ENCODE results near the gene LGMN. TPM values are rescaled to one million over a fixed set of nuclear protein-coding genes. Genes with fewer than 3 reads are reported as not detected.

The LGMN gene
- total and polyA plus RNA-seq, 2 donors, result 109 to 230 TPM

DNA sequence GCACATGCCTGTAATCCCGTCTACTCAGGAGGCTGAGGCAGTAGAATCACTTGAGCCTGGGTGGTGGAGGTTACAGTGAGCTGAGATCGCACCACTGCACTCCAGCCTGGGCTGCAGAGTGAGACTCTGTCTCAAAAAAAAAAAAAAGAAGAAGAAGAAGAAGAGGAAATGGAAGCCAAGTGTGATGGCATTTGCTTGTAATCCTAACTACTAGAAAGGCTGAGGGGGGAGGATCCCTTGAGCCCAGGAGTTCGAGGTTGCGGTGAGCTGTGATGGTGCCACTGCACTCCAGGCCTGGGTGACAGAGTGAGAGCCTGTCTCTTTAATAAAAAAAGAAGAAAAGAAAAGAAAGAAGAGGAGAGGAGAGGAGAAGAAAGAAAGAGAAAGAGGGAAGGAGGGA is 52.1 kb downstream of the LGMN start:
- Histone ChIP-seq H3K27ac (ENCODE audit: low read depth in 1 of 2, low read length in 1 of 2) (no peak overlapping the region), H3K9me3 (ENCODE audit: control insufficient read depth in 2 of 2, insufficient read depth in 1 of 2, low read length in 1 of 2) (no peaks in the 10 kb centered on the region), H3K27me3 (ENCODE audit: control insufficient read depth in 2 of 2, insufficient read depth in 1 of 2, low read length in 1 of 2) (no peaks in the 10 kb centered on the region), H3K36me3 (ENCODE audit: control insufficient read depth in 2 of 2, insufficient read depth in 2 of 2, low read length in 1 of 2) (peaks cover 0 to 2% of the 10 kb centered on the region in 2 donors), H3K4me3 (ENCODE audit: low read length in 2 of 2) (no peak overlapping the region), H3K4me1 (ENCODE audit: control insufficient read depth in 2 of 2, insufficient read depth in 2 of 2, low read length in 2 of 2) (peaks cover 10 to 16% of the 10 kb centered on the region in 2 donors)
- 74% methylated on average over 4 of the region's 4 CpGs for WGBS
- no peak for DNase-seq (ENCODE audit: low read depth in 6 of 9, low spot score in 9 of 9)

DNA sequence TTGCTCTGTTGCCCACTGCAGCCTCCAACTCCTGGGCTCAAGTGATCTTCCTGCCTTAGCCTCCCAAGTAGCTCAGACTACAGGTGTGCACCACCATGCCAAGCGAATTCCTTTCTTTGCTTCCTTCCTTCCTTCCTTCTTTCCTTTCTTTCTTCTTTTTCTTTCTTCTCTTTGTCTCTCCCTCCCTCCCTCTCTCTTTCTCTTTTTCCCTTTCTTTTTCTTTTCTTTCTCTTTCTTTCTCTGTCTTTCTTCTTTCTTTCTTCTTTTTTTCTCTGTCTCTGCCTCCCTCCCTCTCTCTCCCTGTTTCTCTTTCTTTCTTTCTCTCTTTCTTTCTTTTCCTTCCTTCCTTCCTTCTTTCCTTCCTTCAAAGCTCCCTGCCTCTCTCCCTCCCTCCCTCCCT is 52.9 kb downstream of the LGMN start:
- Histone ChIP-seq H3K9me3 (ENCODE audit: control insufficient read depth in 2 of 2, insufficient read depth in 1 of 2, low read length in 1 of 2) (no peaks in the 10 kb centered on the region), H3K4me1 (ENCODE audit: control insufficient read depth in 2 of 2, insufficient read depth in 2 of 2, low read length in 2 of 2) (peaks cover 10 to 16% of the 10 kb centered on the region in 2 donors), H3K27me3 (ENCODE audit: control insufficient read depth in 2 of 2, insufficient read depth in 1 of 2, low read length in 1 of 2) (no peaks in the 10 kb centered on the region), H3K36me3 (ENCODE audit: control insufficient read depth in 2 of 2, insufficient read depth in 2 of 2, low read length in 1 of 2) (peaks cover 0 to 2% of the 10 kb centered on the region in 2 donors), H3K27ac (ENCODE audit: low read depth in 1 of 2, low read length in 1 of 2) (no peak overlapping the region), H3K4me3 (ENCODE audit: low read length in 2 of 2) (no peak overlapping the region)
- no peak for DNase-seq (ENCODE audit: low read depth in 6 of 9, low spot score in 9 of 9)
- WGBS, result 94% methylated on average over 1 of the region's 1 CpG

- no peak overlapping the region for H3K27ac ChIP-seq (ENCODE audit: low read depth in 1 of 2, low read length in 1 of 2)
- H3K4me1 ChIP-seq (ENCODE audit: control insufficient read depth in 2 of 2, insufficient read depth in 2 of 2, low read length in 2 of 2), result peaks cover 10 to 16% of the 10 kb centered on the region in 2 donors
- H3K36me3 ChIP-seq (ENCODE audit: control insufficient read depth in 2 of 2, insufficient read depth in 2 of 2, low read length in 1 of 2), result peaks cover 5 to 8% of the 10 kb centered on the region in 2 donors
- H3K9me3 ChIP-seq (ENCODE audit: control insufficient read depth in 2 of 2, insufficient read depth in 1 of 2, low read length in 1 of 2), result no peaks in the 10 kb centered on the region
- no peaks in the 10 kb centered on the region for H3K27me3 ChIP-seq (ENCODE audit: control insufficient read depth in 2 of 2, insufficient read depth in 1 of 2, low read length in 1 of 2)
- H3K4me3 ChIP-seq (ENCODE audit: low read length in 2 of 2), result no peak overlapping the region
- 90% methylated on average over 5 of the region's 5 CpGs for WGBS
- DNase-seq (ENCODE audit: low read depth in 6 of 9, low spot score in 9 of 9), result no peak
Measured at GRCh38 chr14:92694807-92695206, 53.6 kb downstream of the LGMN start.

- Histone ChIP-seq H3K27me3 (ENCODE audit: control insufficient read depth in 2 of 2, insufficient read depth in 1 of 2, low read length in 1 of 2) (no peaks in the 10 kb centered on the region), H3K27ac (ENCODE audit: low read depth in 1 of 2, low read length in 1 of 2) (no peak overlapping the region), H3K4me1 (ENCODE audit: control insufficient read depth in 2 of 2, insufficient read depth in 2 of 2, low read length in 2 of 2) (peaks cover 10 to 16% of the 10 kb centered on the region in 2 donors), H3K4me3 (ENCODE audit: low read length in 2 of 2) (no peak overlapping the region), H3K36me3 (ENCODE audit: control insufficient read depth in 2 of 2, insufficient read depth in 2 of 2, low read length in 1 of 2) (peaks cover 5 to 10% of the 10 kb centered on the region in 2 donors), H3K9me3 (ENCODE audit: control insufficient read depth in 2 of 2, insufficient read depth in 1 of 2, low read length in 1 of 2) (no peaks in the 10 kb centered on the region)
- no peak for DNase-seq (ENCODE audit: low read depth in 6 of 9, low spot score in 9 of 9)
- WGBS, result 92% methylated on average over 18 of the region's 18 CpGs
Measured at GRCh38 chr14:92693998-92694795, 54.2 kb downstream of the LGMN start.

- H3K4me1 ChIP-seq (ENCODE audit: control insufficient read depth in 2 of 2, insufficient read depth in 2 of 2, low read length in 2 of 2), result peaks cover 10 to 16% of the 10 kb centered on the region in 2 donors
- DNase-seq (ENCODE audit: low read depth in 6 of 9, low spot score in 9 of 9), result peak in 1 of 9 donors; percentile 49
- H3K27me3 ChIP-seq (ENCODE audit: control insufficient read depth in 2 of 2, insufficient read depth in 1 of 2, low read length in 1 of 2), result no peaks in the 10 kb centered on the region
- H3K4me3 ChIP-seq (ENCODE audit: low read length in 2 of 2), result no peak overlapping the region
- 6% methylated on average over 2 of the region's 2 CpGs for WGBS
- H3K36me3 ChIP-seq (ENCODE audit: control insufficient read depth in 2 of 2, insufficient read depth in 2 of 2, low read length in 1 of 2), result peaks cover 16 to 19% of the 10 kb centered on the region in 2 donors
- no peak overlapping the region for H3K27ac ChIP-seq (ENCODE audit: low read depth in 1 of 2, low read length in 1 of 2)
- H3K9me3 ChIP-seq (ENCODE audit: control insufficient read depth in 2 of 2, insufficient read depth in 1 of 2, low read length in 1 of 2), result no peaks in the 10 kb centered on the region
Measured at GRCh38 chr14:92692822-92693226, 55.6 kb downstream of the LGMN start.

DNA sequence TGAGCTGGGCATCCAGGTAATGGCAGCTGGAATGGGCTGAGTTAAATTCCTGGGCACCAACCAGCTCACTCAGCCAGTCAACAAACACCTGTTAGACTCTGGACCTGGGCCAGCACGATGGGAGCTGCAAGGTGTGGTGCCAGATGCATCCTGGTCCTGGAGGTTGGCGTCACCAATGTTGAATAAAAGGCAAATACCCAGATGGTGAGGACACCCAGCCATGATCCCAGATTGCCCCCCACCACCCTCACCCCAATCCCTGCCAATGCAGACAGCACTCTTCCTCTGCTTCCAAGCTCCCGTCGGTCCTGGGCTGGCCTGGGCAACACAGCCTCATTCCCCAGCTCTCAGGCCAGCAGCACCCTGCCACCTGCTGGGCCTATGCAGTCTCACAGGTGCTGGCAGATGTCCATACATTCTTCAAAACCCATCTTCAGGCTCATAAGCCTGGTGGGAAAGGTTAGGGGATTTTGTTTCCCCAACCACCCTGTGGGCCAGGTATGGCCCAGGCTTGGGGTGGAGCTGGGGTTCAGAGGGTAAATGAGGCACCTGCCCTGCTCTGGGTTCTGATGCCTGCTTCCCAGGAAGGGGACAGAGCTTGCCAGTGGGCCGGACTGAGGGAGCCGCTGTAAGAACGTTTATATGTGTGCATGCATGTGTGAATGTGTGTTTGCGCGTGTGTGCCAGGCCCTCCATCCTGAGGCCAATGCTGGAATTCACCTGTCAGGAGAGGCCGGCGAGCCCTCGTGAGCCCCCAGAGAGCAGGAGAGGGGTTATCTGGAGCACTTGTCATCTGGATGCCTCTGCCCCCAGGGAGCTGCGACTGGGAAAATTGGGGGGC is 58.0 kb downstream of the LGMN start:
- peaks cover 10 to 16% of the 10 kb centered on the region in 2 donors for H3K4me1 ChIP-seq (ENCODE audit: control insufficient read depth in 2 of 2, insufficient read depth in 2 of 2, low read length in 2 of 2)
- 88% methylated on average over 13 of the region's 13 CpGs for whole genome bisulfite sequencing
- H3K27ac ChIP-seq (ENCODE audit: low read depth in 1 of 2, low read length in 1 of 2), result no peak overlapping the region
- H3K4me3 ChIP-seq (ENCODE audit: low read length in 2 of 2), result no peak overlapping the region
- H3K36me3 ChIP-seq (ENCODE audit: control insufficient read depth in 2 of 2, insufficient read depth in 2 of 2, low read length in 1 of 2), result peaks cover 30 to 36% of the 10 kb centered on the region in 2 donors
- no peak for DNase-seq (ENCODE audit: low read depth in 6 of 9, low spot score in 9 of 9)
- no peaks in the 10 kb centered on the region for H3K27me3 ChIP-seq (ENCODE audit: control insufficient read depth in 2 of 2, insufficient read depth in 1 of 2, low read length in 1 of 2)
- H3K9me3 ChIP-seq (ENCODE audit: control insufficient read depth in 2 of 2, insufficient read depth in 1 of 2, low read length in 1 of 2), result no peaks in the 10 kb centered on the region

- H3K4me3 ChIP-seq (ENCODE audit: low read length in 2 of 2), result no peak overlapping the region
- peaks cover 10 to 16% of the 10 kb centered on the region in 2 donors for H3K4me1 ChIP-seq (ENCODE audit: control insufficient read depth in 2 of 2, insufficient read depth in 2 of 2, low read length in 2 of 2)
- peaks cover 39 to 44% of the 10 kb centered on the region in 2 donors for H3K36me3 ChIP-seq (ENCODE audit: control insufficient read depth in 2 of 2, insufficient read depth in 2 of 2, low read length in 1 of 2)
- DNase-seq (ENCODE audit: low read depth in 6 of 9, low spot score in 9 of 9), result no peak
- H3K9me3 ChIP-seq (ENCODE audit: control insufficient read depth in 2 of 2, insufficient read depth in 1 of 2, low read length in 1 of 2), result no peaks in the 10 kb centered on the region
- H3K27ac ChIP-seq (ENCODE audit: low read depth in 1 of 2, low read length in 1 of 2), result no peak overlapping the region
- H3K27me3 ChIP-seq (ENCODE audit: control insufficient read depth in 2 of 2, insufficient read depth in 1 of 2, low read length in 1 of 2), result no peaks in the 10 kb centered on the region
- 97% methylated on average over 30 of the region's 30 CpGs for WGBS
Measured at GRCh38 chr14:92688434-92689375, 59.7 kb downstream of the LGMN start.

- Histone ChIP-seq H3K27me3 (ENCODE audit: control insufficient read depth in 2 of 2, insufficient read depth in 1 of 2, low read length in 1 of 2) (no peaks in the 10 kb centered on the region), H3K9me3 (ENCODE audit: control insufficient read depth in 2 of 2, insufficient read depth in 1 of 2, low read length in 1 of 2) (no peaks in the 10 kb centered on the region), H3K27ac (ENCODE audit: low read depth in 1 of 2, low read length in 1 of 2) (no peak overlapping the region), H3K4me1 (ENCODE audit: control insufficient read depth in 2 of 2, insufficient read depth in 2 of 2, low read length in 2 of 2) (peaks cover 7 to 10% of the 10 kb centered on the region in 2 donors), H3K36me3 (ENCODE audit: control insufficient read depth in 2 of 2, insufficient read depth in 2 of 2, low read length in 1 of 2) (peaks cover 39 to 44% of the 10 kb centered on the region in 2 donors), H3K4me3 (ENCODE audit: low read length in 2 of 2) (no peak overlapping the region)
- DNase-seq (ENCODE audit: low read depth in 6 of 9, low spot score in 9 of 9), result no peak
- WGBS, result 95% methylated on average over 80 of the region's 80 CpGs
Measured at GRCh38 chr14:92687681-92688433, 60.6 kb downstream of the LGMN start.
